HepG2 (cell line): ENCODE results near the gene ALS2. TPM values are rescaled to one million over a fixed set of nuclear protein-coding genes. Genes with fewer than 3 reads are reported as not detected.

ENCODE experiments used
- KIAA2018 ChIP-seq: sonication (generic); formaldehyde crosslinking; IDR thresholded peaks from 2 replicates; pipeline ENCODE4 v1.5.0; 2020; ENCODE audit warnings: mild to moderate bottlenecking, missing genetic modification reagents, borderline replicate concordance
- NR2F6 ChIP-seq, 2 experiments: IDR thresholded peaks; 2 replicates each; pipeline ENCODE4 v1.6.1; 2016; ENCODE audit warnings: antibody characterized with exemption in 1 of 2, mild to moderate bottlenecking in 1 of 2
- RBM39 ChIP-seq: fragments of 200-400 bp; formaldehyde crosslinking; IDR thresholded peaks from one replicate; pipeline ENCODE4 v1.6.1; 2018; ENCODE audit warnings: antibody characterized with exemption, mild to moderate bottlenecking, low read depth, low read length; ENCODE audit not compliant: poor library complexity, severe bottlenecking
- WIZ ChIP-seq: sonication (generic); formaldehyde crosslinking; IDR thresholded peaks from 2 replicates; pipeline ENCODE4 v1.5.1; 2020; ENCODE audit warnings: mild to moderate bottlenecking, missing genetic modification reagents
- ZNF292 ChIP-seq: sonication (generic); formaldehyde crosslinking; IDR thresholded peaks from 2 replicates; pipeline ENCODE4 v1.8.1; 2022; ENCODE audit warnings: mild to moderate bottlenecking, low read depth, missing genetic modification reagents, borderline replicate concordance
- ZNF512 ChIP-seq: sonication (generic); formaldehyde crosslinking; IDR thresholded peaks from 2 replicates; pipeline ENCODE4 v1.4.0; 2020; ENCODE audit warnings: mild to moderate bottlenecking, missing genetic modification reagents
- ZNF740 ChIP-seq: sonication (generic); formaldehyde crosslinking; IDR thresholded peaks from 2 replicates; pipeline ENCODE4 v1.4.0; 2020; ENCODE audit warnings: missing genetic modification reagents
- polyA plus RNA-seq, 8 experiments: library from polyadenylated mRNA; depleted of rRNA in 3 of 8; stranded (reverse) in 7 of 8; unstranded in 1 of 8; fragments of >200 nt; fragmentation: Illumina TruSeq in 4 of 8; extraction: Trizol in 4 of 8; gene quantifications; 2 replicates each; pipeline versions ENCODE4 v1.2.1 to v1.2.3, GENCODE V29; 2011 to 2016; ENCODE audit warnings: low read depth in 4 of 8, missing spikeins in 1 of 8, mixed read lengths in 1 of 8; ENCODE audit not compliant: insufficient read depth in 1 of 8
- total RNA-seq, 5 experiments: library from RNA; depleted of rRNA; stranded (reverse); fragments of >200 nt; fragmentation: Illumina TruSeq; extraction: Trizol; gene quantifications; 2 replicates each; pipeline ENCODE4 v1.2.3, GENCODE V29; 2016; ENCODE audit warnings: low read depth in 1 of 5

ALS2 gene
- total and polyA plus RNA-seq, 2 of the 13 experiments (the other 11 are each of a cell fraction or from before 2014, with no cell fraction given), result 12.7 to 19.3 TPM

- TF ChIP-seq KIAA2018 (CRISPR knock-in tag), result no peak
- no peak for TF ChIP-seq NR2F6 (IDR thresholded peaks at IDR 0.05)
- no peak for TF ChIP-seq NR2F6 (CRISPR knock-in tag; IDR thresholded peaks at IDR 0.05)
- no peak for TF ChIP-seq RBM39
- TF ChIP-seq ZNF292 (CRISPR knock-in tag), result no peak
- no peak for TF ChIP-seq ZNF512 (CRISPR knock-in tag)
- no peak for TF ChIP-seq WIZ (CRISPR knock-in tag)
- no peak for TF ChIP-seq ZNF740 (CRISPR knock-in tag)
Measured at GRCh38 chr2:201807452-201807999, 26.8 kb upstream of the ALS2 start (continued).
